Neural progenitor cell (in vitro differentiated cells): ENCODE results near the gene TEDDM1. TPM values are rescaled to one million over a fixed set of nuclear protein-coding genes. Genes with fewer than 3 reads are reported as not detected.

Experiments
- DNase-seq: peaks from one replicate; pipeline ENCODE4 v3.0.0-alpha.2; 2016; ENCODE audit warnings: low spot score
- H2AFZ ChIP-seq: fragments of 200-600 bp; sonication (generic); replicated peaks from 2 replicates; pipeline ENCODE4 v1.6.1; 2016; ENCODE audit warnings: antibody characterized with exemption
- H3F3A ChIP-seq: fragments of 200-600 bp; sonication (generic); 2 replicates; pipeline ENCODE4 v1.6.1; 2016; ENCODE audit warnings: antibody characterized with exemption, low read depth
- H3K27ac ChIP-seq: fragments of 200-600 bp; sonication (generic); 2 replicates; pipeline ENCODE4 v1.5.1; 2016; ENCODE audit warnings: mild to moderate bottlenecking
- H3K27me3 ChIP-seq: fragments of 200-600 bp; sonication (generic); 2 replicates; pipeline ENCODE4 v1.6.1; 2016; ENCODE audit warnings: mild to moderate bottlenecking, moderate library complexity
- H3K36me3 ChIP-seq: fragments of 200-600 bp; sonication (generic); 2 replicates; pipeline ENCODE4 v1.5.1; 2016
- H3K4me1 ChIP-seq: fragments of 200-600 bp; sonication (generic); 2 replicates; pipeline ENCODE4 v1.6.1; 2016; ENCODE audit warnings: mixed run types
- H3K4me2 ChIP-seq: fragments of 200-600 bp; sonication (generic); 2 replicates; pipeline ENCODE4 v1.6.1; 2016
- H3K4me3 ChIP-seq: fragments of 200-600 bp; sonication (generic); 2 replicates; pipeline ENCODE4 v1.5.1; 2016
- H3K79me2 ChIP-seq: fragments of 200-600 bp; sonication (generic); 2 replicates; pipeline ENCODE4 v1.6.1; 2016; ENCODE audit warnings: low read depth
- H3K9ac ChIP-seq: fragments of 200-600 bp; sonication (generic); 2 replicates; pipeline ENCODE4 v1.6.1; 2016
- H3K9me3 ChIP-seq: fragments of 200-600 bp; sonication (generic); 2 replicates; pipeline ENCODE4 v1.5.1; 2016; ENCODE audit warnings: low read depth
- H4K20me1 ChIP-seq: fragments of 200-600 bp; sonication (generic); 2 replicates; pipeline ENCODE4 v1.6.1; 2016; ENCODE audit warnings: low read depth
- H3K27ac Mint-ChIP-seq: 3 replicates; pipeline ENCODE4 v1.8.0; 2021; ENCODE audit warnings: mixed read lengths
- H3K27me3 Mint-ChIP-seq: 2 replicates; pipeline ENCODE4 v1.8.0; 2022; ENCODE audit warnings: low read depth, mild to moderate bottlenecking, inconsistent platforms, moderate library complexity, mixed read lengths; ENCODE audit not compliant: insufficient read depth
- H3K36me3 Mint-ChIP-seq: 3 replicates; pipeline ENCODE4 v1.8.0; 2021; ENCODE audit warnings: mixed read lengths
- H3K4me1 Mint-ChIP-seq: 3 replicates; pipeline ENCODE4 v1.8.0; 2021; ENCODE audit warnings: mixed read lengths
- H3K4me3 Mint-ChIP-seq: 3 replicates; pipeline ENCODE4 v1.8.0; 2021; ENCODE audit warnings: mild to moderate bottlenecking, moderate library complexity, mixed read lengths
- H3K9me3 Mint-ChIP-seq: 3 replicates; pipeline ENCODE4 v1.8.0; 2020; ENCODE audit warnings: mixed read lengths
- EZH2 ChIP-seq: fragments of 200-600 bp; sonication (generic); IDR thresholded peaks from 2 replicates; pipeline ENCODE4 v1.6.1; 2017; ENCODE audit warnings: antibody characterized with exemption, mild to moderate bottlenecking, moderate library complexity
- EZH2phosphoT487 ChIP-seq: fragments of 200-600 bp; sonication (generic); IDR thresholded peaks from 2 replicates; pipeline ENCODE4 v1.6.1; 2017; ENCODE audit warnings: antibody characterized with exemption
- total RNA-seq: library from RNA; depleted of rRNA; stranded (reverse); fragments of >200 nt; gene quantifications from 2 replicates; pipeline ENCODE4 v1.2.3, GENCODE V29; 2015; ENCODE audit warnings: low replicate concordance
- TF ChIP-seq, protein P1 (sequence below): fragments of 200-600 bp; sonication (generic); IDR thresholded peaks from 2 replicates; pipeline ENCODE4 v1.5.1; 2017; ENCODE audit warnings: antibody characterized with exemption, mild to moderate bottlenecking

TEDDM1 gene
- total RNA-seq, 1 donor from 2014 or later: not detected

DNA sequence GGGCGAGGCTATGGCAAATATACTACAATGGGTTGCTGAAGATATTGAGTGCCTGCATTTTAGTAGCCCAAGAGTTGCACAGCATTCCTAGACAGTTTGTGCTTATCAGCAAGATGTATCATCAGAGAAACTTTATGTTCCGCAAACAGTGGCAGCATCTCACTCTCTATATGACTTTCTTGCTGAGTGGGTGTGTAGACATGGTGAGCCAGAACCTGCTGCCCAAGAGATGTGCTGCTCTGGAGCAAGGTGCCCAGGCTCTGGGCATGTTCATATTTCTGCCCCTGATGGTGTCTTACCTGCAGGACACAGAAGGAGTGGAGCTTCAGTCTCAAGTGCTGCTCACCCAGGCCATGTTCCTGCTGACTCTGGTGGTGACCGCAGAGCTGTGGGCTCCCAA, 41.3 kb upstream of the TEDDM1 start:
- H3K27ac ChIP-seq: no peak overlapping the region
- Mint-ChIP-seq H3K27ac (no peak overlapping the region), H3K27me3 (peaks cover 7% of the 10 kb centered on the region), H3K36me3 (no peaks in the 10 kb centered on the region), H3K9me3 (peaks cover 11% of the 10 kb centered on the region), H3K4me3 (no peak overlapping the region), H3K4me1 (no peaks in the 10 kb centered on the region)
- H3K36me3 ChIP-seq: no peaks in the 10 kb centered on the region
- TF ChIP-seq EZH2 (no peak), EZH2phosphoT487 (no peak)
- TF ChIP-seq, protein P1, sequence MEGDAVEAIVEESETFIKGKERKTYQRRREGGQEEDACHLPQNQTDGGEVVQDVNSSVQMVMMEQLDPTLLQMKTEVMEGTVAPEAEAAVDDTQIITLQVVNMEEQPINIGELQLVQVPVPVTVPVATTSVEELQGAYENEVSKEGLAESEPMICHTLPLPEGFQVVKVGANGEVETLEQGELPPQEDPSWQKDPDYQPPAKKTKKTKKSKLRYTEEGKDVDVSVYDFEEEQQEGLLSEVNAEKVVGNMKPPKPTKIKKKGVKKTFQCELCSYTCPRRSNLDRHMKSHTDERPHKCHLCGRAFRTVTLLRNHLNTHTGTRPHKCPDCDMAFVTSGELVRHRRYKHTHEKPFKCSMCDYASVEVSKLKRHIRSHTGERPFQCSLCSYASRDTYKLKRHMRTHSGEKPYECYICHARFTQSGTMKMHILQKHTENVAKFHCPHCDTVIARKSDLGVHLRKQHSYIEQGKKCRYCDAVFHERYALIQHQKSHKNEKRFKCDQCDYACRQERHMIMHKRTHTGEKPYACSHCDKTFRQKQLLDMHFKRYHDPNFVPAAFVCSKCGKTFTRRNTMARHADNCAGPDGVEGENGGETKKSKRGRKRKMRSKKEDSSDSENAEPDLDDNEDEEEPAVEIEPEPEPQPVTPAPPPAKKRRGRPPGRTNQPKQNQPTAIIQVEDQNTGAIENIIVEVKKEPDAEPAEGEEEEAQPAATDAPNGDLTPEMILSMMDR: no peak
- no peak overlapping the region for H3K4me2 ChIP-seq
- H2AFZ ChIP-seq: no peak overlapping the region
- H3F3A ChIP-seq: no peaks in the 10 kb centered on the region
- no peaks in the 10 kb centered on the region for H3K79me2 ChIP-seq
- H3K9ac ChIP-seq: no peak overlapping the region
- H3K4me1 ChIP-seq: no peaks in the 10 kb centered on the region
- no peaks in the 10 kb centered on the region for H3K9me3 ChIP-seq
- no peak overlapping the region for H3K4me3 ChIP-seq
- H4K20me1 ChIP-seq: no peaks in the 10 kb centered on the region
- no peaks in the 10 kb centered on the region for H3K27me3 ChIP-seq
- no peak for DNase-seq

DNA sequence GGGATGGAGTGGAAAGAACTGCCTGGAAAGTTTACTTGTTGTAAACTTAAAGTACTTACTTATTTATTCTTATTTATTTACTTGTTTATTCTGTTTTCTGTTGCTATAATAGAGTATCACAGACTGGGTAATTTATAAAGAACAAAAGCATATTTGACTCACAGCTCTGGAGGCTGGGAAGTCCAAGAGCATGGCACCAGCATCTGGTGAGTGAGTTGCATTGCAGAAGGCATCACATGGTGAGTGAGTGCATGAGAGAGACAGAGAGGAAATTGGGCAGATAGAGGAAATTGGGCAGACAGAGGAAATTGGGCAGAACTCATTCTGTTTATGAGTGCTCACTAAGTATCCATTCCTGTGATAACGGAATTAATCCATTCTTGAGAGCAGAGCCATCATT, 37.9 kb upstream of the TEDDM1 start:
- H3K9me3 ChIP-seq: no peaks in the 10 kb centered on the region
- TF ChIP-seq, protein P1: no peak
- TF ChIP-seq EZH2phosphoT487: no peak
- TF ChIP-seq EZH2: no peak
- DNase-seq: no peak
- no peak overlapping the region for H3K27ac Mint-ChIP-seq
- H2AFZ ChIP-seq: no peak overlapping the region
- H3K79me2 ChIP-seq: no peaks in the 10 kb centered on the region
- H3K4me3 ChIP-seq: no peak overlapping the region
- no peak overlapping the region for H3K4me3 Mint-ChIP-seq
- H3F3A ChIP-seq: no peaks in the 10 kb centered on the region
- no peaks in the 10 kb centered on the region for H3K27me3 ChIP-seq
- H3K9ac ChIP-seq: no peak overlapping the region
- H3K36me3 Mint-ChIP-seq: no peaks in the 10 kb centered on the region
- no peaks in the 10 kb centered on the region for H3K36me3 ChIP-seq
- no peak overlapping the region for H3K27ac ChIP-seq
- H3K4me1 ChIP-seq: no peaks in the 10 kb centered on the region
- no peak overlapping the region for H3K4me2 ChIP-seq
- H3K27me3 Mint-ChIP-seq: no peaks in the 10 kb centered on the region
- no peaks in the 10 kb centered on the region for H3K4me1 Mint-ChIP-seq
- H3K9me3 Mint-ChIP-seq: peaks cover 11% of the 10 kb centered on the region
- no peaks in the 10 kb centered on the region for H4K20me1 ChIP-seq

DNA sequence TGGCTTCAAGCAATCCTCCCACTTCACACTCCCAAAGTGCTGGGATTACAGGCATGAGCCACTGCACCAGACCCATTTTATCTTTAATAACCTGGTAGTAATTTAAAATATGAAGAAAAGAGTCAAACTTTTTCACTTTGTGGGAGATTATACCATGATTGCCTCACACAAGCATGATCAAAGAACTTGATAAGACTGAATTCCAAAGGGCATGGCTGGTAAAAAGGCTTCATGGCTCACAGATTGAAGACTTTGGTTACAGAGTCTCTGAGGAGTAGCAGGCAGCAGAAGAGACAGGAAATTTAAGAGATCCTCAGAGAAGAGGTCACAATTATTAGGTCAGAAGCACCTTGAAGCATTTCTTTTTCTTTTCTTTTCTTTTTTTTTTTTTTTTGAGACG, 33.1 kb upstream of the TEDDM1 start:
- H3K9me3 Mint-ChIP-seq: peaks cover 8% of the 10 kb centered on the region
- H3K4me1 Mint-ChIP-seq: no peaks in the 10 kb centered on the region
- H3K27ac ChIP-seq: no peak overlapping the region

More for the DNA sequence above, 33.1 kb upstream of the TEDDM1 start:
- Mint-ChIP-seq H3K27me3 (peaks cover 3% of the 10 kb centered on the region), H3K27ac (no peak overlapping the region), H3K4me3 (no peak overlapping the region), H3K36me3 (no peaks in the 10 kb centered on the region)
- Histone ChIP-seq H3K4me2 (no peak overlapping the region), H3K9me3 (no peaks in the 10 kb centered on the region), H3K4me3 (no peak overlapping the region), H4K20me1 (no peaks in the 10 kb centered on the region), H3K79me2 (no peaks in the 10 kb centered on the region), H3F3A (no peaks in the 10 kb centered on the region), H2AFZ (no peak overlapping the region), H3K27me3 (no peaks in the 10 kb centered on the region), H3K9ac (no peak overlapping the region), H3K36me3 (no peaks in the 10 kb centered on the region), H3K4me1 (peaks cover 8% of the 10 kb centered on the region)
- TF ChIP-seq EZH2phosphoT487 (no peak), EZH2 (no peak)
- TF ChIP-seq, protein P1: no peak
- DNase-seq: no peak
